HG03521 (cell line): ENCODE results near the gene RNF212B.

Source experiments
- ATAC-seq: cut with Tn5 transposase; IDR thresholded peaks from one replicate; pipeline ENCODE4 v1.9.1; 2021; ENCODE audit warnings: mild to moderate bottlenecking, moderate library complexity; ENCODE audit not compliant: unreplicated experiment

Gene RNF212B

DNA sequence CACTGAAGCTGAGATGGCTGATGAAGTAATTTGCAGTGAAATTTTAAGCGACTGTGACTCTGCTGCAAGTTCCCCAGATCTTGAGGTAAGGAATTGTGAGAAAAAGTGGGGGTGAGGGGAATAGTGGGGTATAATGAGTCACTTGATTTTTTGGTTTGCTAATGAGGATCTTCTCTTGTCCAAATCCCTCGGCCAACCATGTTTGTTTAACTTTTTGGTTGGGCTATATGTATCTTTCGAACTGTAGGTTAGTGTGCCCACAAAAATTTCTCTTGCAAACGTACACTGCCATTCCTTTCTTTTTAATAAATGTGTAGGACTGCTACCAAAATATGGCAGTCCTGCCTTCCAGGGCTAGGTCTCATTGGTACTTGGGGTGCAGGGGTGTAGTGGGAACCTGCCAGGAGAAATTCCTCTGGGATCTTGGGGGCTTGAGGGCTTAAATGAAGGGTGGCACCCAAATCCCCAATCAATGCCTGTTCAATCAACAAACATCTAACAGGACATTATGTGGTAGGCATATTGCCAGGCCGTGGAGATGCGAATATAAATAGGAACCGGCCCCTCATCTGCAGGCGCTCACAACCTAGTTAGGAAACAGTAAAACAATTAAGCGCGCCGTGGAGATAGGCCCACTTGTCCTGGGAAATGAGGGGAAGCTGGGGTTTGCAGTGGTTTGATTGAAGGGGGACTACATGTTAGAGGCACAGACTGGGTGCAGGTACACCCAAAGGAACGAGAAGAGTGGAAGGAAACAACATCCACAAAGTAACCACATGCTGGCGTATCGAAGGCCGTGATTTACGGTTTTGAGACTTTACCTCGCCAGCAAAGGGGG is 82.2 kb downstream of the RNF212B start:
- no peak for ATAC-seq

DNA sequence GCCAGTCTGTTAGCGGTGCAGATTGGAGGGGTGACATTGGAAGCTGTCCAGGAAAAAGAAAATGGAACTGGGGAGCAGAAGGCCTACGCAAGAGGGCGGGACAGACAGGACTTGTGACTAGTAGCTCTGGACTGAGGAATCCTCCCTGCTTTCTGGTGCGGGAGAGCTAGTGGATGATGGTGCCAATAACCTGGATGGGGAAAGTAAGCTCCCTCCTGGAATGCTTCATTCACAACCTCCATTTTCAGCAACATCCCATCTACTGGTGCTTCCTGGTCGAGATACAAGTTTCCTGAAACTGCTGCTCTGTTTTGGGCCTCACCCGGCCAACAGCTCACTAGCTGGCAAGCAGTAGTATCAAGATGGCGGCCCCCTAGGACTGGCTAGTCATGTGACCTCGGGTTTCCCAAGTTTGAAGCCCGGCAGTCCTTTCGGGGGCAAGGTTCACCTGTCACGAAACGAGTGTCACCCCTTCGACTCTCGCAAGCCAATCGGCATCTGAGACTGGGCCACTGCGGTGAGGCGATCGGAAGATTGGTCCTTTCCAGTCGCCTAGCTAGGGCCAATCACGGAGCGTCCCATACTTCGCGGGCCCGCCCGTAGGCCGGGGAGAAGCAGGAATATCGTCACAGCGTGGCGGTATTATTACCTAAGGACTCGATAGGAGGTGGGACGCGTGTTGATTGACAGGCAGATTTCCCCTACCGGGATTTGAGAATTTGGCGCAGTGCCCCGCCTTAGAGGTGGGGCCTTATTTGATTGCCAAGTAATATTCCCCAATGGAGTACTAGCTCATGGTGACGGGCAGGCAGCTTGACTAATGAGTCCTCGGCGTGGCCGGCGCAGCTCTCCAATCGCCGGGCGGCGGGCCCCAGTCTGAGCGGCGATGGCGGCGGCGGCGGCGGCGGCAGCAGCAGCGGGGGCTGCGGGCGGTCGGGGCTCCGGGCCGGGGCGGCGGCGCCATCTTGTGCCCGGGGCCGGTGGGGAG is 83.1 kb downstream of the RNF212B start, which contains the start of gene PABPN1:
Gene PABPN1, plus strand, starts transcription at position 874 of the 988 bp plus-strand sequence. Its CDS starts 13 bp downstream, at position 887.
- ATAC-seq: peak; percentile 83

DNA sequence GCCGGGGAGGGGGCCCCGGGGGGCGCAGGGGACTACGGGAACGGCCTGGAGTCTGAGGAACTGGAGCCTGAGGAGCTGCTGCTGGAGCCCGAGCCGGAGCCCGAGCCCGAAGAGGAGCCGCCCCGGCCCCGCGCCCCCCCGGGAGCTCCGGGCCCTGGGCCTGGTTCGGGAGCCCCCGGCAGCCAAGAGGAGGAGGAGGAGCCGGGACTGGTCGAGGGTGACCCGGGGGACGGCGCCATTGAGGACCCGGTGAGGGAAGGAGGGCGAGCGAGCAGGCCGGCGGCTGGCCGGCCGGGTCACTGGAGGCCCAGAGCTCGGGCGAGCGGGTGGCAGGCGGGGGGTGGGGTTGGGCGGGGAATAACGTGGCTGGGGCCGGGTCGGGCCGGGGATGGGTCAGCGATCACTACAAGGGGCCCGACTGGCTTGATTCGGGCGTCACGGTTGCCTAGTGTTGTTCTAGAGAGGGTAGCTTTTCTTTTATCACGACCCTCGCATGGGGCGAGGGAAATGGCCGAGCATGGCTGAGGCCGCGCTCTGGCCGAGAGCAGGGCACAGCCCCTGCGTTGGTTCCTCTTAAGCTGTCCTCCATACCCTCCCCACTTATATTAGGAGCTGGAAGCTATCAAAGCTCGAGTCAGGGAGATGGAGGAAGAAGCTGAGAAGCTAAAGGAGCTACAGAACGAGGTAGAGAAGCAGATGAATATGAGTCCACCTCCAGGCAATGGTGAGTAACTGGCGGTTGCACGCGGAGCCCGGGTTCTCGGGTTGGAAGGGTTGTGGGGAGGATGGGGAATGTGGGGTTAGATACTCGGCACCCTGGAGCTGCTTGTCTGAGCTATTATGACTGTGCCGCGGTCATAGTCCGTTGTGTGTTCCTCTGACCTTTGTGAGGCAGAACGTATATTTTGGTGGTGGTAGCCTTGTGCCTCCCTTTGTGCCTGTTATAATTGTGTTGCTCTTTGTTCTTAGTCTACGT is 84.1 kb downstream of the RNF212B start:
- peak; percentile 13 for ATAC-seq
